PC-3 (cell line): Measurements from ENCODE around the gene TSNAXIP1. TPM values are rescaled to one million over a fixed set of nuclear protein-coding genes. Genes with fewer than 3 reads are reported as not detected.

Experiments used
- ATAC-seq: fragments of 200-7000 bp; cut with Tn5 transposase; 2 replicates; pipeline ENCODE4 v1.9.1; 2020; ENCODE audit warnings: mild to moderate bottlenecking, moderate library complexity
- BruUV-seq: library from RNA; stranded (reverse); fragments of 400-500 nt; replicated peaks from 2 replicates; lab custom pipeline; 2021; lab: Mats Ljungman, UMichigan
- CTCF ChIA-PET: fragments of 300-600 bp; sonication (Branson Sonifier 250); formaldehyde crosslinking; loops from one replicate; lab custom pipeline; 2022; ENCODE audit warnings: antibody characterized with exemption; lab: Charles Lee
- POLR2A ChIA-PET: fragments of 300-600 bp; sonication (Branson Sonifier 250); formaldehyde crosslinking; loops from one replicate; lab custom pipeline; 2022; ENCODE audit warnings: antibody characterized with exemption; ENCODE audit not compliant: unreplicated experiment; lab: Charles Lee
- DNase-seq: peaks from one replicate; pipeline ENCODE4 v3.0.0-alpha.2; 2015
- H2AFZ ChIP-seq: fragments of 300-600 bp; sonication (generic); 2 replicates; pipeline ENCODE4 v1.6.0; 2016; ENCODE audit warnings: antibody characterized with exemption, low read length
- H3F3A ChIP-seq: fragments of 300-600 bp; sonication (generic); one replicate; pipeline ENCODE4 v1.6.0; 2017; ENCODE audit warnings: antibody characterized with exemption, low read length, control low read depth, mild to moderate bottlenecking; ENCODE audit not compliant: unreplicated experiment
- H3K27ac ChIP-seq: fragments of 300-600 bp; sonication (generic); 2 replicates; pipeline ENCODE4 v1.5.1; 2016; ENCODE audit warnings: mild to moderate bottlenecking, low read length
- H3K27me3 ChIP-seq: fragments of 300-600 bp; sonication (generic); 2 replicates; pipeline ENCODE4 v1.6.1; 2016; ENCODE audit warnings: low read length, mixed read lengths
- H3K36me3 ChIP-seq: fragments of 300-600 bp; sonication (generic); 2 replicates; pipeline ENCODE4 v1.6.1; 2016; ENCODE audit warnings: low read depth, mixed run types, low read length, mixed read lengths
- H3K4me1 ChIP-seq: fragments of 300-600 bp; sonication (generic); 2 replicates; pipeline ENCODE4 v1.5.1; 2016; ENCODE audit warnings: low read length; ENCODE audit not compliant: insufficient read depth
- H3K4me2 ChIP-seq: fragments of 300-600 bp; sonication (generic); 2 replicates; pipeline ENCODE4 v1.6.0; 2016; ENCODE audit warnings: low read length
- H3K4me3 ChIP-seq: fragments of 300-600 bp; sonication (generic); 2 replicates; pipeline ENCODE4 v1.5.1; 2016; ENCODE audit warnings: mild to moderate bottlenecking, low read length, mixed read lengths
- H3K79me2 ChIP-seq: fragments of 300-600 bp; sonication (generic); 2 replicates; pipeline ENCODE4 v1.6.1; 2017; ENCODE audit warnings: low read length, mixed read lengths
- H3K9ac ChIP-seq: fragments of 300-600 bp; sonication (generic); 2 replicates; pipeline ENCODE4 v1.6.0; 2016; ENCODE audit warnings: mild to moderate bottlenecking, low read length
- H3K9me2 ChIP-seq: fragments of 300-600 bp; sonication (generic); replicated peaks from 2 replicates; pipeline ENCODE4 v1.6.1; 2016; ENCODE audit warnings: mixed run types, low read length, mixed read lengths
- H3K9me3 ChIP-seq: fragments of 300-600 bp; sonication (generic); 2 replicates; pipeline ENCODE4 v1.6.1; 2016; ENCODE audit warnings: low read length, mixed read lengths
- H4K20me1 ChIP-seq: fragments of 300-600 bp; sonication (generic); 2 replicates; pipeline ENCODE4 v1.6.1; 2016; ENCODE audit warnings: low read length, mixed read lengths
- CTCF ChIP-seq: fragments of 300-600 bp; sonication (generic); conservative IDR thresholded peaks from 2 replicates; pipeline ENCODE4 v1.5.1; 2017; ENCODE audit warnings: antibody characterized with exemption, low read depth, mild to moderate bottlenecking, low read length
- EZH2 ChIP-seq: fragments of 300-600 bp; sonication (generic); IDR thresholded peaks from one replicate; pipeline ENCODE4 v1.6.1; 2017; ENCODE audit warnings: antibody characterized with exemption, mild to moderate bottlenecking, low read length; ENCODE audit not compliant: unreplicated experiment
- EZH2phosphoT487 ChIP-seq: fragments of 300-600 bp; sonication (generic); IDR thresholded peaks from 2 replicates; pipeline ENCODE4 v1.6.1; 2018; ENCODE audit warnings: mild to moderate bottlenecking, antibody characterized with exemption, low read length, borderline replicate concordance
- intact Hi-C: fragments of 100-400 bp; cut with micrococcal nuclease; formaldehyde crosslinking; loops from 2 replicates; pipeline ENCODE4 v1.9.0; 2023
- total RNA-seq: library from RNA; depleted of rRNA; stranded (reverse); fragments of >200 nt; gene quantifications from 2 replicates; pipeline ENCODE4 v1.2.3, GENCODE V29; 2014; rRNA removed

Gene TSNAXIP1
- total RNA-seq, 1 experiment from 2014 or later = 0.44 TPM

GRCh38 chr16:67877064-67877463, 70.4 kb downstream of the TSNAXIP1 start:
- DNase-seq (no peak), ATAC-seq (no peak)
- TF ChIP-seq EZH2 (no peak), CTCF (no peak), EZH2phosphoT487 (no peak)
- BruUV-seq = no TSS peak
- ChIA-PET POLR2A (no interaction called here), CTCF (no interaction called here)
- no peak overlapping the region for H3K4me2 ChIP-seq
- H3F3A ChIP-seq = no peaks in the 10 kb centered on the region
- no peak overlapping the region for H3K4me3 ChIP-seq
- H3K27me3 ChIP-seq = no peaks in the 10 kb centered on the region
- H3K9ac ChIP-seq = no peak overlapping the region
- peaks cover 16% of the 10 kb centered on the region for H4K20me1 ChIP-seq
- H3K27ac ChIP-seq = no peak overlapping the region
- H3K9me3 ChIP-seq = no peaks in the 10 kb centered on the region
- peaks cover 42% of the 10 kb centered on the region for H3K79me2 ChIP-seq
- intact Hi-C loops = no loop called here
- H2AFZ ChIP-seq = no peak overlapping the region
- H3K9me2 ChIP-seq = no peaks in the 10 kb centered on the region
- H3K36me3 ChIP-seq = peaks cover 14% of the 10 kb centered on the region
- peaks cover 10% of the 10 kb centered on the region; the same call in 1 of the 2 replicates for H3K4me1 ChIP-seq

Other genes starting within 250 kb of the TSNAXIP1 start
- 30.3 and 34.7 TPM in 2 replicates for gene CTCF, start 244.4 kb upstream of the TSNAXIP1 start, total RNA-seq
- 0.33 and 0.40 TPM in 2 replicates for gene CARMIL2, start 161.7 kb upstream of the TSNAXIP1 start, total RNA-seq
- 26.3 and 31.7 TPM in 2 replicates for gene ACD, start 146.6 kb upstream of the TSNAXIP1 start, total RNA-seq
- gene PARD6A, start 145.9 kb upstream of the TSNAXIP1 start, total RNA-seq = 15.1 and 16.4 TPM in 2 replicates
- 12.0 and 19.4 TPM in 2 replicates for gene ENKD1, start 140.1 kb upstream of the TSNAXIP1 start, total RNA-seq
- not detected in 2 replicates for gene C16orf86, start 140.1 kb upstream of the TSNAXIP1 start, total RNA-seq
- 21.8 and 22.2 TPM in 2 replicates for gene GFOD2, start 87.6 kb upstream of the TSNAXIP1 start, total RNA-seq
- 5.5 and 7.7 TPM in 2 replicates for gene RANBP10, start 329 bp upstream of the TSNAXIP1 start, total RNA-seq
- 39.1 and 39.8 TPM in 2 replicates for gene THAP11, start 35.4 kb downstream of the TSNAXIP1 start, total RNA-seq
- gene NUTF2, start 40.0 kb downstream of the TSNAXIP1 start, total RNA-seq = 98.5 and 167 TPM in 2 replicates
- 31.8 and 35.1 TPM in 2 replicates for gene CENPT, start 40.8 kb downstream of the TSNAXIP1 start, total RNA-seq
- 58.9 and 94.7 TPM in 2 replicates for gene EDC4, start 66.2 kb downstream of the TSNAXIP1 start, total RNA-seq
- gene NRN1L, start 78.0 kb downstream of the TSNAXIP1 start, total RNA-seq = not detected in 2 replicates
- 6.6 and 8.3 TPM in 2 replicates for gene PSKH1, start 86.4 kb downstream of the TSNAXIP1 start, total RNA-seq
- gene CTRL, start 125.0 kb downstream of the TSNAXIP1 start, total RNA-seq = 0.98 and 1.6 TPM in 2 replicates
- 51.3 and 52.0 TPM in 2 replicates for gene PSMB10, start 130.0 kb downstream of the TSNAXIP1 start, total RNA-seq
- gene LCAT, start 137.2 kb downstream of the TSNAXIP1 start, total RNA-seq = 3.2 and 4.6 TPM in 2 replicates
- gene SLC12A4, start 161.7 kb downstream of the TSNAXIP1 start, total RNA-seq = 29.3 and 33.2 TPM in 2 replicates
- gene DPEP3, start 173.6 kb downstream of the TSNAXIP1 start, total RNA-seq = not detected in 2 replicates
- not detected in 2 replicates for gene DPEP2, start 192.6 kb downstream of the TSNAXIP1 start, total RNA-seq
- gene DPEP2NB, start 209.0 kb downstream of the TSNAXIP1 start, total RNA-seq = not detected in 2 replicates
- gene DDX28, start 216.3 kb downstream of the TSNAXIP1 start, total RNA-seq = 13.4 and 16.6 TPM in 2 replicates
- gene DUS2, start 216.4 kb downstream of the TSNAXIP1 start, total RNA-seq = 19.9 and 21.4 TPM in 2 replicates